Measurements from ENCODE around the gene GABRD. TPM values are rescaled to one million over a fixed set of nuclear protein-coding genes. Genes with fewer than 3 reads are reported as not detected.

GABRD gene
- total RNA-seq, 2 experiments from 2014 or later = not detected

DNA sequence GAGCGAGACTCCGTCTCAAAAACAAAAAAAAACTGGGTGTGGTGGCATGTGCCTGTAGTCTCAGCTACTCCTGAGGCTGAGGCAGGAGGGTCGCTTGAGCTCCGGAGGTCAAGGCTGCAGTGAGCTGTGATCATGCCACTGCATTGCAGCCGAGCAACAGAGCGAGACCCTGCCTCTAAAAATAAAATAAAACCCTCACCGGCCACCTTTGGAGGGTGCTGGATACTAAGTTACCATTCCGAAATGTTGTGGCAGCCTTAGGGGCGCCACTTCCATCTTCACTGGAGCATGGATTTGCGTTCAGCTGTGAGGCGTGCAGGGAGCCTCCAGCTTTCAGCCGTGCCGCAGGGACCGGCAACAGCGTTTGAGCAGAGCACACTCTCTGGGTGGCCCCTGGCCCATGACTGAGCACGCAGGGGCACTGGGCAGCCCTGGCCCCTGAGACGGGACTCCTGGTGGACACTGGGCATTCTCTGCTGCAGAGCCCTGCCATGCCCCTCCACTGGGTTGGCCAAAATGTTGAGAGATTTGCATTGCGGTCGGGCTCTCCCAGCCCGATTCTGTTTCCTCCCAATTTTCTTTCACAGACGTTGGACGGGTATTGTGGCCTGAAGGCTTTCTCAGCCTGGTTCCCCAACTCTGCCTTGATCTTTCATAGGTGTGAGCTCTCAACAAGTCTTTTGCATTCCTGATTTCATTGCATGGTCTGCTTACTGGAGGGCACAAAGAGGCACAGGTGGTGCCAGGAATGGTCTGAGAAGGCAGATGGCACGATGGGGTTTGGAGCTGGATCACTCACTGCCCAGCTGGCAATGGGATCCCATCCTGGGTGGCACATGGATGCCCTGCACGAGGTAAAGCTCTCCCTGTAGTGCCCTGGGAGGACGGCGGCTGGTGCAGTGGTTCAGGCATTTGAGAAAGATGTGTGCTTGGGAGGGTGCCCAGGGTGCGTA lies 9.8 kb upstream of the GABRD start:
- no peaks in the 10 kb centered on the region for H3K4me1 Mint-ChIP-seq (ENCODE audit: low read depth)
- ChIA-PET CTCF (interaction anchor here (1.6 kb wide), 1 partner anchor 35 kb away, joined by 7 read pairs; no protein-coding TSS in a partner anchor), POLR2A (no interaction called here)
- no peak overlapping the region for H3K27ac Mint-ChIP-seq
- no peak for ATAC-seq
- H3K36me3 Mint-ChIP-seq (ENCODE audit: low read depth) = no peaks in the 10 kb centered on the region
- peaks cover 17% of the 10 kb centered on the region for H3K27me3 Mint-ChIP-seq (ENCODE audit: low read depth)
- H3K4me3 Mint-ChIP-seq = no peak overlapping the region
- no peaks in the 10 kb centered on the region for H3K9me3 Mint-ChIP-seq (ENCODE audit: insufficient read depth)
- no peak for DNase-seq

DNA sequence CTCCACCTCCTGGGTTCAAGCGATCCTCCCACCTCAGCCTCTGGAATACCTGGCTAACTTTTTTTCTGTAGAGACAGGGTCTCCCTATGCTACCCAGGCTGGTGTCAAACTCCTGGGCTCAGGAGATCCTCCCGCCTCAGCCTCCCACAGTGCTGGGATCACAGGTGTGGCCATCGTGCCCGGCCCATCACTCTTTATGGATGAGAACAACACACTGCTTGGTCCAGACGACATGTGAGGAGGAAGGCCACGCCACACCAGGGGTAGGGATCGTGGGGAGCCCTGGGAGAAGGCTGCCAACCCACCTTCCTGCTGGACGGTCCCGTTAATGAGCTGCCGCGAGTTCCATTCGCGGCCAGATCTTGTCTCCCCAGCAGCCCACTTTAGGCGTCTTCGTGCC lies 5.0 kb upstream of the GABRD start:
- H3K36me3 Mint-ChIP-seq (ENCODE audit: low read depth) = no peaks in the 10 kb centered on the region
- no peak overlapping the region for H3K4me3 Mint-ChIP-seq
- peaks cover 3% of the 10 kb centered on the region for H3K4me1 Mint-ChIP-seq (ENCODE audit: low read depth)
- POLR2A ChIA-PET = no interaction called here
- H3K9me3 Mint-ChIP-seq (ENCODE audit: insufficient read depth) = no peaks in the 10 kb centered on the region
- ATAC-seq (no peak), DNase-seq (no peak)
- no peak overlapping the region for H3K27ac Mint-ChIP-seq
- CTCF ChIA-PET = interaction anchor here (1.2 kb wide), 1 partner anchor 181 kb away, joined by 3 read pairs; the partner anchor contains the start of gene FAAP20
- peaks cover 30% of the 10 kb centered on the region for H3K27me3 Mint-ChIP-seq (ENCODE audit: low read depth)

DNA sequence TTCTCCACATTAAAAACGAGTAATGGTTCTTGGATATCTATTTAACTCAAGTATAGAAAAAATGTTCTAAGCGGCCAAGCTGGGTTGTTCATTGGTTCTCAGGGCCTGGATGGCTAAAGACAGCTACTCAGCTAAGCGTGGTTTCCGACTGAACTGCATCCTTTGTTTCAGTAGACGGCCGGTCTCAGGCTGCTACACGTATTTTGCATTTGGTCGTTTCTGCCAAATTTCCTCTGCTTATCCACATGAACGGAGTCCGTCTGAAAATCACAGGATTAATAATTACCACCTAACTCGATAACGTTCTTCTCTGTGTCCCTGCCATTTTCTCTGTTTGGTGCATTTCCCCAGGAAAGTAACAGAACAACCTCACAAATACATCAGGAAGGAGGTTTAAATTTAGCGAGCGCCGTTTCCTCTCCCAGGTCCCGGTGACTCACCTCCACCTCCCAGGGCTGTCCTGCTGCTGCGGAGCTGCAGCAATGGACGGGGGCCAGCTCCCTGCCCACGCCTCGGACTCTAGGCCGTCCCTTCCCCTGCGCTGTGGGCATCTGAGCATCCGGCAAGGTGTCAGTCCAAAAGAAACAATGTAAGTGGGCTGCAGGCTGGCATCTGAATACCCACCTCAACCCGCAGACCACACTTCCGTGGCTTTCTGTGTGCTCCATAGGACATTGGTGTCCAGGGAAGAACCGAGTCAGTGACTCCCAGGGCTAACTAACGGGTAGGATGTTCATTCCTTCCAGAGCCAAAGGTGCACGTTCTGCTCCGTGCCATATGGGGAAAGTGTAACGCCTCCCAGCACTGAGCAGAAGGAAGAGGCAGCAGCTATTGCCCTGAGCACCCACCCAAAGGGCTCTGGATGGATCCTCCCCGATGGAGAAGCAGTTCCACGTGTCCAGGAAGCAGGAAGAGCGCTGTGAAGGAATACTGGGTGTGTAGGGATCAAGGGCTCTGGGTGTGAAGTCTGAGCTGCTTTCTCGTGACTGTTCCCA lies 4.1 kb upstream of the GABRD start:
- H3K9me3 Mint-ChIP-seq (ENCODE audit: insufficient read depth) = no peaks in the 10 kb centered on the region
- peaks cover 3% of the 10 kb centered on the region for H3K4me1 Mint-ChIP-seq (ENCODE audit: low read depth)
- H3K27ac Mint-ChIP-seq = no peak overlapping the region
- peaks cover 30% of the 10 kb centered on the region for H3K27me3 Mint-ChIP-seq (ENCODE audit: low read depth)
- ATAC-seq (no peak), DNase-seq (no peak)
- ChIA-PET CTCF (interaction anchor here (0.7 to 1.2 kb wide), 2 partner anchors 27 to 180 kb away, joined by 3 read pairs; partner anchors contain the start of gene FAAP20), POLR2A (no interaction called here)
- H3K36me3 Mint-ChIP-seq (ENCODE audit: low read depth) = no peaks in the 10 kb centered on the region
- no peak overlapping the region for H3K4me3 Mint-ChIP-seq

DNA sequence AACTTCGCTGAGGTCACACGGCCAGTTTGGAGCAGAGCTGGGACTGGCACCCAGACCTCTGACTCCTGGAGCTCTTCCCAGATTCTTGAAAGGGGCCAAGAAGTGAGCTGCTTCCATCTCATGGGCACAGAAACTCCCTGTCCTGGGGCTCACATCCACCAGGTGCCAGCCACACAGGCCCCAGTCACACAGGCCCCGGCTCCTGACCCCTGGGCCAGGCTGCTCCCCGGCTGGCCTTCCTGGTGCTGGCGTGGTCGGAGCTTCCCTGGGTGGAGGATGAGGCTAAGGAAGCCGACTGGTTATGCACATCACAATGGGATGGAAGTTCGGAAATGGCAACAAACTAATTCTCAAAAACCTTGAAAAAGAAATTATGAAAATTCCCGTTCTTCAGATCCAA lies 3.0 kb upstream of the GABRD start:
- Mint-ChIP-seq H3K4me3 (no peak overlapping the region), H3K4me1 (ENCODE audit: low read depth) (peaks cover 3% of the 10 kb centered on the region), H3K27ac (no peak overlapping the region), H3K36me3 (ENCODE audit: low read depth) (no peaks in the 10 kb centered on the region), H3K27me3 (ENCODE audit: low read depth) (peaks cover 40% of the 10 kb centered on the region), H3K9me3 (ENCODE audit: insufficient read depth) (no peaks in the 10 kb centered on the region)
- ChIA-PET CTCF (interaction anchor here (0.7 kb wide), 1 partner anchor 28 kb away, joined by 3 read pairs; no protein-coding TSS in a partner anchor), POLR2A (no interaction called here)
- DNase-seq = no peak
- ATAC-seq = no peak

DNA sequence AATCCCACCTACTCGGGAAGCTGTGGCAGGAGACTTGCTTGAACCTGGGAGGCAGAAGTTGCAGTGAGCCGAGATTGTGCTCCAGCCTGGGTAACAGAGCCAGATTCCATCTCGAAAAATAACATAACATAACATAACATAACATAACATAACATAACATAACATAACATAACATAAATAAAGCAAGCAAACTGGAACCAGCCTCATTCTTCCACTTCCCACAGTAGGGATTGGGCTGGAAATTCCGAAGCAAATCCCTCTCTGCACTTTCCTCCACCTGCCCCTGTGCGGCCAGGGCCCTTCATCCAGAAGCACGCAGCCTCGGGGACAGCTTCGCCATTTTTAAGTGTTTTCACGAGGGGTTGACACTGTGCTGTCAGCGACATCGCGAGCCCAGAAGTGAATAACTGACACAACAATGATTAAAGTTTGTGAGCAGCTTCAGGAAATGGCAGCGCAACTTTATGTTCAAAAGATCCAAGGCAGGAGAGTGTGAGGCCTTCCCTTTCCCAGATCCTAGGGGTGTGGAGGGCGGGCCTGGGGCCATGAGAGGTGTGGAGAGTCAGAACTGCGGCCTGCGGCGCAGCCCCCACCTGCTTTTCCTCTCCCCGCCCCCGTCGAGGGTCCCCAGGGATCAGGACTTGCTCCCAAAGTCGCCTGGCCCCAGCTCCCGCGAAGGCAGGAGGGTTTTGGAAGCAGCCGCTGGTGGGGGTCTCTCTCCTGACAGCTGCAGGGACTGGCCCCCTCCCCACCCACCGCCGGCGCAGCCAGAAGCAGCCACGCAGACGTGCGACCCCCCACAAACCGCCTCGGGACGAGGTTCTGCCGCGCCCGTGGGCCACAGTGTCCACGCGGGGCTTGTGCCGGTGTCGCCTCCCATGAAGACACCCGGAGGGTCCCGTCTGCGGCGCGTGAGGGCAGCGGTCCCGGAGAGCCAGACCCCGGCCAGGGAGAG lies 651 bp upstream of the GABRD start:
- Mint-ChIP-seq H3K27me3 (ENCODE audit: low read depth) (peaks cover 44% of the 10 kb centered on the region), H3K4me3 (no peak overlapping the region), H3K4me1 (ENCODE audit: low read depth) (peaks cover 3% of the 10 kb centered on the region), H3K27ac (no peak overlapping the region), H3K9me3 (ENCODE audit: insufficient read depth) (no peaks in the 10 kb centered on the region), H3K36me3 (ENCODE audit: low read depth) (no peaks in the 10 kb centered on the region)
- CTCF ChIA-PET = no interaction called here
- POLR2A ChIA-PET = no interaction called here
- ATAC-seq (no peak), DNase-seq (no peak)

DNA sequence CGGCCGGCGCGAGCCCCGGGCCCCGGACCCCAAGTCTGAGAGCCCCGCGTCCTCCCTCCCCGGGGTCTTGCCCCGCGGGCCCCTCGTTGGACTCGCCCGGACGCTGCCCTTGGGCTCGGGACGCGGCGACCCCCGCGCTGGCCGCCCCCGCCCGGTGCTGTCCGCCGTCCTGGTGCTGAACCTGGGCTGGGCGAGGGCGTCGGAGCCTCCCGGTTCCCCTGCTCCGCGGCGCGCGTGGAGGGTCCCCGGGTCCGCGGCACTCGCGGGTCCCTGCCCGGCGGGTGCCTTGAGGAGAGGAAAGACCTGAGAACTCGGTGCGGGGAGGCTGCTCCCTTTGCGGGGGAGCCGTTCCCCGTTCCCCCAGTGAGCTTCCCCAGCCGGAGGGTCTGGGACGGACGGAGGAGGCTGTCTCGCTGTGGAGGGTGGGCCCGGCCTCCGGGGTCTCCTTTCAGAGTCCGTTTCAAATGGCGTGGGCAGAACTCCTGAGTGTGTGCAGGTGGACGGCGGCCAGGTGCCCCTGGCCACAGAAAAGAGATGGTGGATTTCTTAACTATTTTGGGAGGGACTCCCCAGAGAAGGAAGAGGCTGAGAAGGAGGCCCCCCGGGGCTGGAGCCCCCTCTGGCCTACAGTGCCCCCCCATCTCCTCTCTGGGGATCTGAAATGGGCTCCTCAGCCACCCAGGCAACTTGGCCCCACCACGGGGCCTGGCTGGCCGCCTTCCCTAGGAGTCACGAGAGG lies 595 bp downstream of the GABRD start:
- H3K9me3 Mint-ChIP-seq (ENCODE audit: insufficient read depth) = no peaks in the 10 kb centered on the region
- ChIA-PET POLR2A (no interaction called here), CTCF (no interaction called here)
- H3K4me3 Mint-ChIP-seq = no peak overlapping the region
- no peak overlapping the region for H3K27ac Mint-ChIP-seq
- peaks cover 3% of the 10 kb centered on the region for H3K4me1 Mint-ChIP-seq (ENCODE audit: low read depth)
- H3K36me3 Mint-ChIP-seq (ENCODE audit: low read depth) = no peaks in the 10 kb centered on the region
- no peak for DNase-seq
- H3K27me3 Mint-ChIP-seq (ENCODE audit: low read depth) = peaks cover 44% of the 10 kb centered on the region
- ATAC-seq = peak; percentile 34

DNA sequence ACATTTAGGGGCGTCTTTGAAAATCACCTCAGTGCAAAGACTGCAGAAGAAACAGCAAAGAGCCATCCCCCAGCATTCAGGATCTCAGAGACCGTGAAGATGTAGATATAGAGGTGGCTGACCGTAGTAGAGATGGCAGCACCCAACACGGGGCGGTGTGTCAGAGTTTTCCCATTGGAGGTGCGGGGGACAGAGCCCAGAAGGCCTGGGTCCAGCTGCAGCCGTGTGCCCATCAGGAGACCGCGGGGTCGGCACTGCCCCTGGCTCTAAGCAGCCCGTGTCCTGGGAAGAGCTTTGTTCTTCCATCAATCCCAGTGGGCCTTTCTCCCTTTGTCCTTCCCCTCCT lies 1.1 kb downstream of the GABRD start:
- Mint-ChIP-seq H3K27me3 (ENCODE audit: low read depth) (peaks cover 44% of the 10 kb centered on the region), H3K4me3 (no peak overlapping the region), H3K4me1 (ENCODE audit: low read depth) (peaks cover 3% of the 10 kb centered on the region), H3K36me3 (ENCODE audit: low read depth) (no peaks in the 10 kb centered on the region), H3K27ac (no peak overlapping the region), H3K9me3 (ENCODE audit: insufficient read depth) (no peaks in the 10 kb centered on the region)
- POLR2A ChIA-PET = no interaction called here
- ATAC-seq (no peak), DNase-seq (no peak)
- CTCF ChIA-PET = no interaction called here

DNA sequence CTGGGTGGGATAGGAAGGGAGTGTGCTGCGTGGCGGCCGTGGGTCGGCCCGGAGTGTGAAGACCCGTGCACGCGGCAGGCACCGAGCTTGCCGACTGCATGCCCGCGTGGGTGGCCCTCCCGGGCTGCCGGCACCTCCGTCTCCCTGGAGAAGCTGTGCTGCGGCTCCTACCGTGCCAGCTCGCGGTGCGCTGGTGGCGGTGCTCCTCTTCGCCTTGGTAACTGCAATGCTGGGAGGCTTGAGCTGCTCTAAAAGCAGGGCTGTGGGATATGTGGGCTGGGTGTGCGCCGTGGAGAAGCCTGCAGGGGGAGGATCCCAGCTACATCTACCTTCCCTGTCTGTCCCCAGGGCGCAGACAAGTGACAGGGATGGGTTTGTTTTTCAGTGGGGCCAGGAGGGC lies 2.4 kb downstream of the GABRD start:
- peaks cover 8% of the 10 kb centered on the region for H3K4me1 Mint-ChIP-seq (ENCODE audit: low read depth)
- DNase-seq (no peak), ATAC-seq (no peak)
- ChIA-PET CTCF (no interaction called here), POLR2A (no interaction called here)
- no peaks in the 10 kb centered on the region for H3K9me3 Mint-ChIP-seq (ENCODE audit: insufficient read depth)
- H3K36me3 Mint-ChIP-seq (ENCODE audit: low read depth) = no peaks in the 10 kb centered on the region
- H3K27ac Mint-ChIP-seq = no peak overlapping the region
- H3K27me3 Mint-ChIP-seq (ENCODE audit: low read depth) = peaks cover 34% of the 10 kb centered on the region
- H3K4me3 Mint-ChIP-seq = no peak overlapping the region

DNA sequence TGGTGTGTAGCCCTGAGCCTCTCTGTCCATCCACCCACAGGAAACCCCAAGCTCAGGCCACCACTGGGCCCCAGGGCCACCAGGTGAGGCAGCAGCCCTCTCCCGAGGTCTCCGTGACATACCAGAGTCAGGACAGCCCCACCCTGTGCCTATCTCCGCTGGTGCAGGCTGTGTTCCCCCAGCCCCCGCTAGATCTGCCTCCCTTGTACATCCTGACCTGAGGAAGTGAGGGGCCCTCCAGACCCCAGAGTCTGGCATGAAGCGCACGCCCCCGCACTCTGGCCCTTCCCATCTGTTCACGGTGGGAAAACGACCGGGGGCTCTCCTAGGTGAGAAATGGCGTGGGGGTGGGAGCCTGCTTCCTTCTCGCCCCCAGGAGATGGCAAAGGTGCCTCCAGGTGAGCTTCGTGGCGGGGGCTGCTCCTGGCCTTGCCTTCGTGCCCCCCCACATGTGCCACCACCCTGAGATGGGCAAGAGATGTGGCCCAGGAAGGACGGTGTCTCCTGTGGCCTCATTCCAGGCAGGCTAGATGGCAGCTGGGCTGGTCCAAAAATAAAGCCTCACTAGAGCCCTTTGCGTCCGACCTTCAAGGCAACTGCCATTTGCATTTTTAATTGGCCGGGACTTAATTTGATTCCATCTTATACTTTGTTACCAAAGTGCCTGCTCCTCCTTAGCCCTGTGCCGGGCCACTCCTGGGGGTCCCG lies 3.1 kb downstream of the GABRD start:
- Mint-ChIP-seq H3K27me3 (ENCODE audit: low read depth) (peaks cover 28% of the 10 kb centered on the region), H3K4me1 (ENCODE audit: low read depth) (peaks cover 8% of the 10 kb centered on the region), H3K27ac (no peak overlapping the region), H3K36me3 (ENCODE audit: low read depth) (no peaks in the 10 kb centered on the region), H3K4me3 (no peak overlapping the region), H3K9me3 (ENCODE audit: insufficient read depth) (no peaks in the 10 kb centered on the region)
- POLR2A ChIA-PET = no interaction called here
- DNase-seq = no peak
- CTCF ChIA-PET = no interaction called here
- no peak for ATAC-seq

DNA sequence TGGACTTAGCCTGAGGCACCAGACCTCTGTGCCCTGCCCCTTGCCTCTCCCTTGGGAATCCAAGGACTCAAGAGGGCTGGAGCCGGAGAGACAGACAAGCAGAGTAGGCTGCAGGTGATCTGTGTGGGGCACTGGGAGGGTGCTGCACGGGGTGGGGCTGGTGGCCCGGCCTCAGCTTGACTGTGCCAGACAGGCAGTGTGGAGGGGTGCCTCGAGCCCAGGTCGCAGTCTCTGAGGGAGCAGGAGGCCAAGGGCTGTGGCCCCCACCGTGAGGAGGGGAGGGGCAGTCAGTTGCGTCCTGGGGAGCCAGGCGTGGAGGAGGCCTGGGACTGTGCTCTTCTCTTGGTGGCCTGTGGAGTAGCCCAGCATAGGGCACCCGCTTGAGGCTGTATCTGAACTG lies 4.0 kb downstream of the GABRD start:
- Mint-ChIP-seq H3K27ac (no peak overlapping the region), H3K9me3 (ENCODE audit: insufficient read depth) (no peaks in the 10 kb centered on the region), H3K4me3 (no peak overlapping the region), H3K36me3 (ENCODE audit: low read depth) (no peaks in the 10 kb centered on the region), H3K27me3 (ENCODE audit: low read depth) (peaks cover 21% of the 10 kb centered on the region), H3K4me1 (ENCODE audit: low read depth) (peaks cover 8% of the 10 kb centered on the region)
- DNase-seq (no peak), ATAC-seq (no peak)
- ChIA-PET POLR2A (no interaction called here), CTCF (no interaction called here)

Data from activated CD8-positive, alpha-beta T cell treated with anti-CD3 and anti-CD28 coated beads, Interleukin-2, amount 10 ng/mL, durations not matched to agents 7 days and 5 days (primary cell).